ENCODE data around the gene ZNF385B.

DNA sequence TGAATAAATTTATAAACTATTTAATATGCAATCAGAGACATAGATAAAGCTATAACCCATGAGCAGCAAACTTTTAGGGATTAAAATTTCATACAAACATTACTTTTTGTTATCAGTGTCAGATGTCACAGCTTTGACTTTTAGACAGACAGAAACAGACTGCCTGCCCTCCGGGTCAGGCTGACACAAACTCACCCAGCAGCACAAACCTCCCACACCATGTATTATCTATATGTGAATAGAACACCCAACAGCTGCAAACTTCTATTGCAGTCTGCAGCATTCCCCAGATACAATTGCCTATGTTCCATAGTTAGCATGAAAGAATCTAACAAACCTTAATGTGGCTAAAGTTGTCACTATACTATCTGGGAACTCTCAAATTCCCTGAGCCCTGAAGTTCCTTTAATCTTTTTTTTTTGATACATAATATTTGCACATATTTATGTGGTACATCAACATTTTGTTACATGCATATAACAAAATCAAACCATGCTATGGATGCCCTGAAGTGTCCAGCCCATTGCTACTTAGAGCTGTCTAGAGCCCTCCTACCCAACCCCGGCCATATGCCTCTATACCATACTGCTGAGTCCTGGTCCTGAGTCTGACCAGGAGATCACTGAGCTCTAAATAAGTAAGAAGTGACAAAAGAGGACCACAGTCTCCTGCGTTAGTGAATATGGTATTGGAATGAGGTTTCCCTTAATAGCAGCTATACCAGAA, 214.4 kb downstream of the ZNF385B start:
- TF ChIP-seq, protein P1, sequence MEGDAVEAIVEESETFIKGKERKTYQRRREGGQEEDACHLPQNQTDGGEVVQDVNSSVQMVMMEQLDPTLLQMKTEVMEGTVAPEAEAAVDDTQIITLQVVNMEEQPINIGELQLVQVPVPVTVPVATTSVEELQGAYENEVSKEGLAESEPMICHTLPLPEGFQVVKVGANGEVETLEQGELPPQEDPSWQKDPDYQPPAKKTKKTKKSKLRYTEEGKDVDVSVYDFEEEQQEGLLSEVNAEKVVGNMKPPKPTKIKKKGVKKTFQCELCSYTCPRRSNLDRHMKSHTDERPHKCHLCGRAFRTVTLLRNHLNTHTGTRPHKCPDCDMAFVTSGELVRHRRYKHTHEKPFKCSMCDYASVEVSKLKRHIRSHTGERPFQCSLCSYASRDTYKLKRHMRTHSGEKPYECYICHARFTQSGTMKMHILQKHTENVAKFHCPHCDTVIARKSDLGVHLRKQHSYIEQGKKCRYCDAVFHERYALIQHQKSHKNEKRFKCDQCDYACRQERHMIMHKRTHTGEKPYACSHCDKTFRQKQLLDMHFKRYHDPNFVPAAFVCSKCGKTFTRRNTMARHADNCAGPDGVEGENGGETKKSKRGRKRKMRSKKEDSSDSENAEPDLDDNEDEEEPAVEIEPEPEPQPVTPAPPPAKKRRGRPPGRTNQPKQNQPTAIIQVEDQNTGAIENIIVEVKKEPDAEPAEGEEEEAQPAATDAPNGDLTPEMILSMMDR (IDR thresholded peaks at IDR 0.05), result no peak
- no peak for TF ChIP-seq POLR2A (IDR thresholded peaks at IDR 0.05)

Measured in adrenal gland (tissue), 5 donors.